OCI-LY7 (cell line): ENCODE data around the gene RADIL. TPM values are rescaled to one million over a fixed set of nuclear protein-coding genes. Genes with fewer than 3 reads are reported as not detected.

Source experiments
- BruUV-seq: library from RNA; stranded (reverse); fragments of 400-500 nt; replicated peaks from 2 replicates; lab custom pipeline; 2021; lab: Mats Ljungman, UMichigan
- CTCF ChIA-PET: fragments of 300-600 bp; sonication (Branson Sonifier 250); formaldehyde crosslinking; loops from one replicate; lab custom pipeline; 2022; ENCODE audit warnings: antibody characterized with exemption; ENCODE audit not compliant: unreplicated experiment; lab: Charles Lee
- POLR2A ChIA-PET: fragments of 300-600 bp; sonication (Branson Sonifier 250); formaldehyde crosslinking; loops from one replicate; lab custom pipeline; 2022; ENCODE audit warnings: antibody characterized with exemption; lab: Charles Lee
- DNase-seq: peaks from one replicate; pipeline ENCODE4 v3.0.0-alpha.2; 2015; ENCODE audit warnings: low spot score
- H2AFZ ChIP-seq: fragments of 200-600 bp; sonication (generic), shearing (Covaris generic); 2 replicates; pipeline ENCODE4 v1.6.1; 2014; ENCODE audit warnings: mild to moderate bottlenecking, antibody characterized with exemption, low read length, moderate library complexity
- H3K27ac ChIP-seq: fragments of 200-600 bp; sonication (generic); 2 replicates; pipeline ENCODE4 v1.5.1; 2014; ENCODE audit warnings: mixed run types, low read depth, mild to moderate bottlenecking, moderate library complexity, low read length, inconsistent platforms; ENCODE audit not compliant: poor library complexity, severe bottlenecking
- H3K36me3 ChIP-seq: fragments of 200-600 bp; sonication (generic); 2 replicates; pipeline ENCODE4 v1.6.1; 2014; ENCODE audit warnings: mild to moderate bottlenecking, antibody characterized with exemption, low read length, moderate library complexity, mixed read lengths; ENCODE audit not compliant: insufficient read depth
- H3K4me1 ChIP-seq: fragments of 200-600 bp; sonication (generic); 2 replicates; pipeline ENCODE4 v1.5.1; 2014; ENCODE audit warnings: mild to moderate bottlenecking, low read length; ENCODE audit not compliant: insufficient read depth, poor library complexity, severe bottlenecking
- H3K4me2 ChIP-seq: fragments of 200-600 bp; sonication (generic); 2 replicates; pipeline ENCODE4 v1.6.1; 2014; ENCODE audit warnings: mild to moderate bottlenecking, low read length
- H3K4me3 ChIP-seq: fragments of 200-600 bp; sonication (generic); 2 replicates; pipeline ENCODE4 v1.5.1; 2014; ENCODE audit warnings: mild to moderate bottlenecking, low read depth, low read length; ENCODE audit not compliant: poor library complexity, severe bottlenecking
- H3K79me2 ChIP-seq: fragments of 200-600 bp; sonication (generic); 2 replicates; pipeline ENCODE4 v1.6.1; 2016; ENCODE audit warnings: low read depth, mild to moderate bottlenecking, low read length, moderate library complexity, mixed read lengths; ENCODE audit not compliant: insufficient read depth
- H3K9me2 ChIP-seq: fragments of 200-600 bp; sonication (generic); 2 replicates; pipeline ENCODE4 v1.6.1; 2016; ENCODE audit warnings: mild to moderate bottlenecking, low read length, mixed read lengths; ENCODE audit not compliant: insufficient read depth
- H3K9me3 ChIP-seq: fragments of 200-600 bp; sonication (generic); 2 replicates; pipeline ENCODE4 v1.6.1; 2014; ENCODE audit warnings: mild to moderate bottlenecking, mixed run types, low read length, mixed read lengths
- H4K20me1 ChIP-seq: fragments of 200-600 bp; sonication (generic); 2 replicates; pipeline ENCODE4 v1.6.1; 2014; ENCODE audit warnings: mild to moderate bottlenecking, antibody characterized with exemption, low read length, moderate library complexity, mixed read lengths; ENCODE audit not compliant: insufficient read depth
- EZH2phosphoT487 ChIP-seq: fragments of 200-600 bp; sonication (generic); IDR thresholded peaks from 2 replicates; pipeline ENCODE4 v1.6.1; 2018; ENCODE audit warnings: low read depth, borderline replicate concordance, mild to moderate bottlenecking, mixed run types, antibody characterized with exemption, low read length, moderate library complexity, mixed read lengths
- intact Hi-C: fragments of 100-400 bp; cut with micrococcal nuclease; formaldehyde crosslinking; loops from one replicate; pipeline ENCODE4 v1.10.0; 2022; ENCODE audit not compliant: unreplicated experiment
- total RNA-seq, 2 experiments: library from RNA; depleted of rRNA in 1 of 2; stranded (reverse); fragments of >200 nt in 1 of 2; shearing (Covaris generic) in 1 of 2; gene quantifications; 2 replicates each; pipeline ENCODE4 v1.2.3, GENCODE V29; 2014 to 2022
- TF ChIP-seq, protein P1 (sequence below): fragments of 200-600 bp; sonication (generic); conservative IDR thresholded peaks from 2 replicates; pipeline ENCODE4 v1.5.1; 2014; ENCODE audit warnings: mild to moderate bottlenecking, antibody characterized with exemption, low read length, moderate library complexity, mixed read lengths

The RADIL gene
- total RNA-seq, 2 experiments from 2014 or later, result 0.34 TPM; not detected in 1

DNA sequence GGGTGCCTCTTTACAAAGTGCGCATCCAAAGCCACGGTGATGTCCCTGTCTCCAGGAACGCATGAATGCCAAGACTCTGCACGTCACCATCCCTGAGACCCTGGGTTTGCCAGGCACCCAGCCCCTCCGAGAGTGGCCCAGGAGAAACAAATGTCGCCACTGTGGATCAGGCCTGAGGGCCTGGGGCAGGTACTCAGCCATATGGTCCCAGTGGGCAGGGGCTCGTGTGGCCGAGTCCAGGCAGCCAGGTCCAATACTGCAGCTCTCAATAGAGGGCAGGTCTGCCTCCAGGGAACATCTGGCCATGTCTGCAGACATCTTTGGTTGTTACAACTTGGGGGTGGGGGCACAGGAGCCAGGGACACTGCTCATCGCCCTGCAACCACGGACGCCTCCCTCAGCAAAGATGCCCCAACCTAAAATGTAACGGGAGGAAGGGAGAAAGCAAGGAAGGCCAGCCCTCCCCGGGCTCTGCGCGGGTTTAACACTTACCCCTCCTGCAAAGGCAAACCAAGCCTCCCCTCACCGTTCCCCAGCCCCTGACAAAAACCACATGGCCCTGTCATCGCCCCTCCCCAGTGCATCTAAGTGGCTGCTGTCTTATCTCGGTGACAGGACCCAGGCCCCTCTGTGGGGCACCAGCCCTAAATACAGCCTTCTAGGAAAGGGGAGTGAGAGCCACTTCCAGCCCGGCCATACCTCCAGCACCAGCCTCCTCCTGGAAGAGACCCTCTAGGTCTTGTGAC lies 11.4 kb downstream of the RADIL start:
- BruUV-seq, result no TSS peak
- no peak overlapping the region for H3K4me2 ChIP-seq
- H3K9me2 ChIP-seq, result no peaks in the 10 kb centered on the region
- no peak for TF ChIP-seq EZH2phosphoT487
- TF ChIP-seq, protein P1, sequence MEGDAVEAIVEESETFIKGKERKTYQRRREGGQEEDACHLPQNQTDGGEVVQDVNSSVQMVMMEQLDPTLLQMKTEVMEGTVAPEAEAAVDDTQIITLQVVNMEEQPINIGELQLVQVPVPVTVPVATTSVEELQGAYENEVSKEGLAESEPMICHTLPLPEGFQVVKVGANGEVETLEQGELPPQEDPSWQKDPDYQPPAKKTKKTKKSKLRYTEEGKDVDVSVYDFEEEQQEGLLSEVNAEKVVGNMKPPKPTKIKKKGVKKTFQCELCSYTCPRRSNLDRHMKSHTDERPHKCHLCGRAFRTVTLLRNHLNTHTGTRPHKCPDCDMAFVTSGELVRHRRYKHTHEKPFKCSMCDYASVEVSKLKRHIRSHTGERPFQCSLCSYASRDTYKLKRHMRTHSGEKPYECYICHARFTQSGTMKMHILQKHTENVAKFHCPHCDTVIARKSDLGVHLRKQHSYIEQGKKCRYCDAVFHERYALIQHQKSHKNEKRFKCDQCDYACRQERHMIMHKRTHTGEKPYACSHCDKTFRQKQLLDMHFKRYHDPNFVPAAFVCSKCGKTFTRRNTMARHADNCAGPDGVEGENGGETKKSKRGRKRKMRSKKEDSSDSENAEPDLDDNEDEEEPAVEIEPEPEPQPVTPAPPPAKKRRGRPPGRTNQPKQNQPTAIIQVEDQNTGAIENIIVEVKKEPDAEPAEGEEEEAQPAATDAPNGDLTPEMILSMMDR, result no peak
- H3K4me3 ChIP-seq, result no peak overlapping the region
- no peak for DNase-seq
- intact Hi-C loops, result no loop called here
- H3K9me3 ChIP-seq, result no peaks in the 10 kb centered on the region
- ChIA-PET CTCF (no interaction called here), POLR2A (no interaction called here)
- H3K27ac ChIP-seq, result no peak overlapping the region
- H2AFZ ChIP-seq, result no peak overlapping the region
- no peaks in the 10 kb centered on the region for H4K20me1 ChIP-seq
- no peaks in the 10 kb centered on the region for H3K36me3 ChIP-seq
- H3K79me2 ChIP-seq, result no peaks in the 10 kb centered on the region
- H3K4me1 ChIP-seq, result no peaks in the 10 kb centered on the region

- DNase-seq, result no peak
Measured at GRCh38 chr7:4871056-4871680, 12.3 kb downstream of the RADIL start.

More at GRCh38 chr7:4871056-4871680, 12.3 kb downstream of the RADIL start:
- H3K27ac ChIP-seq, result no peak overlapping the region
- no peaks in the 10 kb centered on the region for H3K9me3 ChIP-seq
- no peak overlapping the region for H2AFZ ChIP-seq
- TF ChIP-seq, protein P1, result no peak
- TF ChIP-seq EZH2phosphoT487, result no peak
- BruUV-seq, result no TSS peak
- POLR2A ChIA-PET, result no interaction called here
- H3K9me2 ChIP-seq, result no peaks in the 10 kb centered on the region
- intact Hi-C loops, result no loop called here
- no peak overlapping the region for H3K4me3 ChIP-seq
- no peaks in the 10 kb centered on the region for H3K79me2 ChIP-seq
- H3K36me3 ChIP-seq, result no peaks in the 10 kb centered on the region
- CTCF ChIA-PET, result no interaction called here
- H4K20me1 ChIP-seq, result no peaks in the 10 kb centered on the region
- H3K4me1 ChIP-seq, result no peaks in the 10 kb centered on the region
- no peak overlapping the region for H3K4me2 ChIP-seq
